Tibial nerve (tissue), 4 donors: ENCODE data around the gene TIMM17A.

Experiments
- EP300 ChIP-seq, 2 donors: sonication (generic); formaldehyde crosslinking; IDR thresholded peaks; one replicate each; pipeline ENCODE4 v1.6.1; 2017; ENCODE audit warnings: antibody characterized with exemption in 2 of 2, mild to moderate bottlenecking in 1 of 2
- POLR2A ChIP-seq, 2 donors: fragments of 450-650 bp; IDR thresholded peaks; one replicate each; pipeline ENCODE4 v1.6.1; 2017; ENCODE audit warnings: antibody characterized with exemption in 2 of 2, mild to moderate bottlenecking in 2 of 2, moderate library complexity in 2 of 2
- TF ChIP-seq, protein P1 (sequence below), 5 experiments: fragments of 200-600 bp in 3 of 5; fragments of 450-650 bp in 2 of 5; sonication (generic) in 3 of 5; IDR thresholded peaks; one replicate each; pipeline ENCODE4 v1.5.1; 2016 to 2019; ENCODE audit warnings: antibody characterized with exemption in 5 of 5, mild to moderate bottlenecking in 3 of 5, moderate library complexity in 2 of 5

DNA sequence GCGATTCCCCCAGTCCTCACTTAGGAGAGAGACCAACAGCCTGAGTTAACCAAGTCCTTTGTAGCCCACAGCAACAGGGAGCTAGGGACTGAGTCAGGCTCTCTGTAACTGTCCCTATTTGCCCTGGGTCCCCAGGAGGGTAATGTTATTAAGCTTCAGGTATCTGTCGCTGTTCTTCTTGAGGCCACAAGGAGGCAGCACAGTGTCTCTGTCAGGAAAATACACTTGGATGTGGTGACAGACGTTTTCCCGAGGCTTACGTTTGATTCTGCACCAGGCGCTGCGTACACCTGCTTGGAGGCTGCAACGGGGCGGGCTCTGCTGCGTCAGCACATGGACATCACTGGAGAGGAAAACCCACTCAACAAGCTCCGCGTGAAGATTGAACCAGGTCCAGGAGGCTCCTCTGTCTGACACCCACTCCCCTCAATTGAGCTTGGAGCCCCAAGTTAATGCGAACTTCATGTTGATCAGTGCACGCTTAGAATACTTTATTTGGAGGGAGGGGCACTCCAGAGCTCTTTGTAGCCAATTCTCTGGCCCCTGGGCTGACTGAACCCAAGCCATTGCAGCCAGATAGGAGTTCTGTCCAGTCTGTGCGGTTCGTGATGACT, 44.4 kb downstream of the TIMM17A start:
- TF ChIP-seq POLR2A (IDR thresholded peaks at IDR 0.05) (no peak), EP300 (IDR thresholded peaks at IDR 0.05) (no peak)
- TF ChIP-seq, protein P1, sequence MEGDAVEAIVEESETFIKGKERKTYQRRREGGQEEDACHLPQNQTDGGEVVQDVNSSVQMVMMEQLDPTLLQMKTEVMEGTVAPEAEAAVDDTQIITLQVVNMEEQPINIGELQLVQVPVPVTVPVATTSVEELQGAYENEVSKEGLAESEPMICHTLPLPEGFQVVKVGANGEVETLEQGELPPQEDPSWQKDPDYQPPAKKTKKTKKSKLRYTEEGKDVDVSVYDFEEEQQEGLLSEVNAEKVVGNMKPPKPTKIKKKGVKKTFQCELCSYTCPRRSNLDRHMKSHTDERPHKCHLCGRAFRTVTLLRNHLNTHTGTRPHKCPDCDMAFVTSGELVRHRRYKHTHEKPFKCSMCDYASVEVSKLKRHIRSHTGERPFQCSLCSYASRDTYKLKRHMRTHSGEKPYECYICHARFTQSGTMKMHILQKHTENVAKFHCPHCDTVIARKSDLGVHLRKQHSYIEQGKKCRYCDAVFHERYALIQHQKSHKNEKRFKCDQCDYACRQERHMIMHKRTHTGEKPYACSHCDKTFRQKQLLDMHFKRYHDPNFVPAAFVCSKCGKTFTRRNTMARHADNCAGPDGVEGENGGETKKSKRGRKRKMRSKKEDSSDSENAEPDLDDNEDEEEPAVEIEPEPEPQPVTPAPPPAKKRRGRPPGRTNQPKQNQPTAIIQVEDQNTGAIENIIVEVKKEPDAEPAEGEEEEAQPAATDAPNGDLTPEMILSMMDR (IDR thresholded peaks at IDR 0.05): peak; percentile 57 to 69 (median 66)
